H1 (cell line): ENCODE measurements around the gene UGT1A10.

Experiments
- ATF2 ChIP-seq: IDR thresholded peaks from 2 replicates; pipeline ENCODE4 v1.6.1; 2012; ENCODE audit warnings: low read length, inconsistent platforms
- CTCF ChIP-seq, 3 experiments: IDR thresholded peaks; 1 replicate in 2 of 3; 2 replicates in 1 of 3; pipeline versions ENCODE4 v1.5.1 to v1.6.1; 2011; ENCODE audit warnings: low read length in 3 of 3, mild to moderate bottlenecking in 3 of 3, inconsistent platforms in 2 of 3, low read depth in 1 of 3, moderate library complexity in 1 of 3; ENCODE audit not compliant: insufficient read depth in 1 of 3; ENCODE audit errors: control extremely low read depth in 1 of 3
- EP300 ChIP-seq, 2 experiments: IDR thresholded peaks; 1 replicate in 1 of 2; 2 replicates in 1 of 2; pipeline ENCODE4 v1.6.1; 2011 to 2012; ENCODE audit warnings: low read depth in 2 of 2, low read length in 2 of 2, mild to moderate bottlenecking in 2 of 2, borderline replicate concordance in 1 of 2, inconsistent platforms in 1 of 2, moderate library complexity in 1 of 2
- EZH2 ChIP-seq: fragments of 200-600 bp; sonication (generic); IDR thresholded peaks from 2 replicates; pipeline ENCODE4 v1.7.1; 2012; ENCODE audit warnings: low read depth, mild to moderate bottlenecking, moderate library complexity, low read length, inconsistent platforms; ENCODE audit not compliant: severe bottlenecking
- JUND ChIP-seq: IDR thresholded peaks from 2 replicates; pipeline ENCODE4 v1.6.1; 2011; ENCODE audit warnings: mild to moderate bottlenecking, improper control_type of control experiment, low read length
- PHF8 ChIP-seq: fragments of 200-600 bp; sonication (generic); conservative IDR thresholded peaks from 2 replicates; pipeline ENCODE4 v1.7.1; 2012; ENCODE audit warnings: low read depth, mild to moderate bottlenecking, inconsistent platforms, low read length, moderate library complexity
- POLR2A ChIP-seq, 2 experiments: IDR thresholded peaks; 1 replicate in 1 of 2; 2 replicates in 1 of 2; pipeline ENCODE4 v1.6.1; 2011; ENCODE audit warnings: low read depth in 2 of 2, low read length in 2 of 2, mild to moderate bottlenecking in 2 of 2; ENCODE audit errors: control extremely low read depth in 1 of 2
- POLR2AphosphoS5 ChIP-seq: IDR thresholded peaks from 2 replicates; pipeline ENCODE4 v1.6.1; 2011; ENCODE audit warnings: low read depth, low read length
- ZNF274 ChIP-seq: IDR thresholded peaks from 2 replicates; pipeline ENCODE4 v1.7.0; 2012; ENCODE audit warnings: low read length, borderline replicate concordance; ENCODE audit errors: extremely low read depth

GRCh38 chr2:233689031-233689430 lies 52.8 kb downstream of the UGT1A10 start:
- TF ChIP-seq CTCF (IDR thresholded peaks at IDR 0.05; ENCODE audit: control extremely low read depth in 1 of 3, insufficient read depth in 1 of 3, low read depth in 1 of 3, low read length in 3 of 3) = no peak
- TF ChIP-seq PHF8 = no peak
- no peak for TF ChIP-seq POLR2A (IDR thresholded peaks at IDR 0.05; ENCODE audit: control extremely low read depth in 1 of 2, low read depth in 2 of 2, low read length in 2 of 2)
- TF ChIP-seq POLR2AphosphoS5 = no peak
- TF ChIP-seq EP300 (IDR thresholded peaks at IDR 0.05; ENCODE audit: borderline replicate concordance in 1 of 2, low read depth in 2 of 2, low read length in 2 of 2) = no peak
- TF ChIP-seq EZH2 = no peak
- no peak for TF ChIP-seq ATF2
- no peak for TF ChIP-seq ZNF274
- no peak for TF ChIP-seq JUND
